H1 (cell line): ENCODE data around the gene NCK2. TPM values are rescaled to one million over a fixed set of nuclear protein-coding genes. Genes with fewer than 3 reads are reported as not detected.

ENCODE experiments used
- NANOG ChIP-seq: IDR thresholded peaks from 2 replicates; pipeline ENCODE4 v1.6.1; 2011; ENCODE audit warnings: low read length, low read depth, mild to moderate bottlenecking, inconsistent platforms; ENCODE audit not compliant: insufficient read depth, poor library complexity, severe bottlenecking
- NRF1 ChIP-seq: IDR thresholded peaks from 2 replicates; pipeline ENCODE4 v1.6.1; 2011; ENCODE audit warnings: mild to moderate bottlenecking, low read depth, low read length, improper control_type of control experiment
- PHF8 ChIP-seq: fragments of 200-600 bp; sonication (generic); conservative IDR thresholded peaks from 2 replicates; pipeline ENCODE4 v1.7.1; 2012; ENCODE audit warnings: low read depth, mild to moderate bottlenecking, inconsistent platforms, low read length, moderate library complexity
- SIN3A ChIP-seq, 2 experiments: IDR thresholded peaks in 1 of 2; conservative IDR thresholded peaks in 1 of 2; 2 replicates each; pipeline ENCODE4 v1.6.1; 2011 to 2012; ENCODE audit warnings: low read length in 2 of 2, improper control_type of control experiment in 1 of 2, low read depth in 1 of 2, mild to moderate bottlenecking in 1 of 2
- SIX5 ChIP-seq: IDR thresholded peaks from 2 replicates; pipeline ENCODE4 v1.6.1; 2011; ENCODE audit warnings: mild to moderate bottlenecking, low read depth, low read length
- polyA plus RNA-seq, 7 experiments: library from polyadenylated mRNA; depleted of rRNA in 3 of 7; stranded (reverse) in 5 of 7; unstranded in 2 of 7; fragments of >200 nt in 5 of 7; fragments of 200-250 nt in 2 of 7; gene quantifications; 1 replicate in 5 of 7; 2 replicates in 1 of 7; 4 replicates in 1 of 7; pipeline versions ENCODE4 v1.2.1 to v1.2.3, GENCODE V29; 2011 to 2013; ENCODE audit warnings: missing spikeins in 2 of 7, mixed read lengths in 2 of 7
- total RNA-seq: library from RNA; stranded (reverse); fragmentation: NEBNext Ultra II Directional; extraction: Animal tissue kit (Norgen Biotek cat#: 25700); gene quantifications from 2 replicates; pipeline ENCODE4 v1.2.1, GENCODE V29; 2021

Gene NCK2
- total and polyA plus RNA-seq, 2 of the 8 experiments (the other 6 are each of a cell fraction or from before 2014, with no cell fraction given): 30.3 to 65.7 TPM

DNA sequence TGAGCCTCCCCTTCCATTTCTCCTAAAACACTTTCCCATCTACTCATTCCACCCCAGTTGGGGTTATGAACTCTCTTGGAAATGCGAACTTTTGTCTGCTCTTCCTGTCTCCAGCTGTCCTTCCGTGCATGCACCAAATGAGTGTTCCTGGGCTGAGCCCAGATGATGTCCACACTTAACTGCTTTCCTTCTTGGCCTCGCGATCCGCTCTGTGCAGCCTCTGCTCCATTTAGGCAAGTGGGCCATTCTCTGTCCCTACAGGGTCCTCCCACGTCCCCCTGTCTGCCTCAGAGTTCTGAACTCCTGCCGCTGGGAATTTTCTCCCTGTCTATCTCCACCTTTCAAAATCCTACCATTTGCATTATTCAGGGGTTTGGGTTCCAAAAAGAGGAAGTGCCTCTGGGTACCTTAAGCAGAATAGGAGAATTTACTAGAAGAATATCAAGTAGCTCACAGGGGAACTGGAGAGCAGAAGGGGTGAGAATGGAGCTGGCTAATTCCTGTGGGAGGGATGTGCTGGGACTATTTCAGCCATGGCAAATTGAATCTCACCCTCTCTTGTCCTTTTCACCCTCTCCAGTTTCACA, 4.7 kb upstream of the NCK2 start (continued):
- TF ChIP-seq NANOG (no peak), SIN3A (conservative IDR thresholded peaks at IDR 0.05 in 1 of 2, IDR thresholded peaks at IDR 0.05 in 1 of 2; ENCODE audit: low read depth in 1 of 2, low read length in 2 of 2) (no peak), SIX5 (no peak), NRF1 (no peak), PHF8 (no peak)
- TF ChIP-seq, all 59 proteins: peak for 0
